ENCODE results near the gene TRMT44. TPM values are rescaled to one million over a fixed set of nuclear protein-coding genes. Genes with fewer than 3 reads are reported as not detected.

TRMT44 gene
- total RNA-seq, 3 donors from 2014 or later, result 14.0 to 21.7 (median 17.1) TPM

GRCh38 chr4:8506373-8507195 lies 66.0 kb downstream of the TRMT44 start:
- Histone ChIP-seq H3K36me3 (ENCODE audit: low read depth) (no peaks in the 10 kb centered on the region), H3K9me3 (no peaks in the 10 kb centered on the region), H3K4me3 (no peak overlapping the region), H3K4me1 (ENCODE audit: low read depth) (no peaks in the 10 kb centered on the region)
- intact Hi-C loops (cut with DNase I, micrococcal nuclease), result no loop called here
- DNase-seq, result peak in 1 of 3 donors; percentile 27
- no peak for TF ChIP-seq CTCF (IDR thresholded peaks at IDR 0.05)
- peak; percentile 13 for ATAC-seq

- H3K36me3 ChIP-seq (ENCODE audit: low read depth), result no peaks in the 10 kb centered on the region
- ATAC-seq, result no peak
- H3K4me3 ChIP-seq, result no peak overlapping the region
- no peaks in the 10 kb centered on the region for H3K4me1 ChIP-seq (ENCODE audit: low read depth)
- no peak for DNase-seq
- H3K9me3 ChIP-seq, result no peaks in the 10 kb centered on the region
- TF ChIP-seq CTCF (IDR thresholded peaks at IDR 0.05), result no peak
- intact Hi-C loops (cut with DNase I, micrococcal nuclease), result no loop called here
These were observed 66.6 kb downstream of the TRMT44 start for GRCh38 chr4:8507196-8507570.

GRCh38 chr4:8507624-8508023 lies 67.0 kb downstream of the TRMT44 start:
- Histone ChIP-seq H3K4me3 (no peak overlapping the region), H3K4me1 (ENCODE audit: low read depth) (no peaks in the 10 kb centered on the region), H3K9me3 (no peaks in the 10 kb centered on the region), H3K36me3 (ENCODE audit: low read depth) (no peaks in the 10 kb centered on the region)
- DNase-seq (no peak), ATAC-seq (no peak)
- TF ChIP-seq CTCF (IDR thresholded peaks at IDR 0.05), result no peak
- intact Hi-C loops (cut with DNase I, micrococcal nuclease), result no loop called here

DNA sequence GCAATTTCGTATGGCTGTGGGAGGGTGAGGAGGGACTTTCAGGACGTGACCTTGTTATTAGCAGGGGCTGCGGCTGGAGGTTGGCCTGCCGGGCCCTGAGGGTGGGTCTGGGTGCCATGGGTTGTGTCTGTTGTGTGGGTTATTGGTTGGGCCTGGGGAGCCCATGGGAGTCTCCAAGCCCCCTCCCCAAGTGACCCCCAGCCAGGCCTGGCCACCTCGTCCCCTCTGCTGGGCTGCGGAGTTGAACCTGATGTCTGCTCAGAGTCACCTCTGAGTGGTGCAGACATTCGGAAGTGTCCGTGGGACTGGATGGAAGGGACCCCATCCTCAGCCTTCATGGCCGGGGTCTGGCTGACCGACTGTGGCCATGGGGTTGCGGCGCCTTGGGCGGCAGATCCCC lies 67.7 kb downstream of the TRMT44 start:
- no peak for DNase-seq
- TF ChIP-seq CTCF (IDR thresholded peaks at IDR 0.05), result no peak
- no peak for ATAC-seq
- H3K4me1 ChIP-seq (ENCODE audit: low read depth), result no peaks in the 10 kb centered on the region
- no peak overlapping the region for H3K4me3 ChIP-seq
- intact Hi-C loops (cut with DNase I, micrococcal nuclease), result no loop called here
- no peaks in the 10 kb centered on the region for H3K36me3 ChIP-seq (ENCODE audit: low read depth)
- H3K9me3 ChIP-seq, result no peaks in the 10 kb centered on the region

DNA sequence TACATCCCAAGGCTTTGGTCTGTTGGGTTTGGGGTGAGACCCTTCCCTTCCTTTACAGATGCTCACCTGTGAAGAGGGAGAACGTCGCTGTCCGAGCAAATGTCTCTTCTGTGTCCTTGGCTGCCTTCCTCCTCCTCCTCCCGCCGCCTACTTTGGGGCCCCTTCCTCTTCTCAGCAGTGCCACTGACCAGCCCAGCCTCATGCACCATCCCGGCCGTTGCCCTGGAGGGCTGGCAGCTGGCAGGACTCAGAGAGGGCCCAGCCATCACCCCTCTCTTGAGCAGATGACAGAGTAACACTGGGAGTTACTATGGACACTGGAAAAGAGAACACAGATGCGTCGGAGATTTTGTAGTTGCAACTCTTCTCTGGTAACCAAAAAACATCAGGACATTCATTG lies 68.2 kb downstream of the TRMT44 start:
- Histone ChIP-seq H3K4me3 (no peak overlapping the region), H3K4me1 (ENCODE audit: low read depth) (no peaks in the 10 kb centered on the region), H3K36me3 (ENCODE audit: low read depth) (no peaks in the 10 kb centered on the region), H3K9me3 (no peaks in the 10 kb centered on the region)
- no peak for TF ChIP-seq CTCF (IDR thresholded peaks at IDR 0.05)
- ATAC-seq (no peak), DNase-seq (no peak)
- intact Hi-C loops (cut with DNase I, micrococcal nuclease), result no loop called here

All from mucosa of descending colon (tissue), 3 donors.